ENCODE data around the gene DYNC1I2. TPM values are rescaled to one million over a fixed set of nuclear protein-coding genes. Genes with fewer than 3 reads are reported as not detected.
A peak's percentile ranks its signal among the peaks of the same experiment; 100 is the strongest.
"Not testable (repeated sequence)": the region's sequence is repeated elsewhere in the genome, so short reads cannot be mapped to it uniquely, and the experiment has no call there.

The DYNC1I2 gene
- polyA plus RNA-seq, 1 donor, result 88.6 TPM

DNA sequence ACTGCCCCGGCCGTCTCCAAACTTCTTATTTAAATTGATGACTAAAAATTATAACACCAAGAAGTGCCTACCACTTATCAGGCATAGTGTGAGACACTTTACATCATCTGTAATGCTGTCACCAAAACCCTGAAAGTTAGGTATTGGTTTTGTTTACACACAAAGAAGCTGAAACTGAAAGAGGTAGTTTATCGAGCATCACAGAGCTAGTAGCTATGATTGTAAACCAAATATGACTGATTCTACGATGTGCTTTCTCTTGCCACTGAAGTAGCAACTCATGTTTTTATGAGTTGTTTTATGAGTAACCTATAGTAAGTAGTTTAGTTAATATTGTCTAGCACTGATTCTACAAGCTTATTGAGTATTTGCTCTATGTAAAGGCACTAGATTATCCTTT lies 31.5 kb downstream of the DYNC1I2 start:
- DNase-seq, result no peak

GRCh38 chr2:171719660-171720059 lies 32.4 kb downstream of the DYNC1I2 start:
- no peak for DNase-seq

DNA sequence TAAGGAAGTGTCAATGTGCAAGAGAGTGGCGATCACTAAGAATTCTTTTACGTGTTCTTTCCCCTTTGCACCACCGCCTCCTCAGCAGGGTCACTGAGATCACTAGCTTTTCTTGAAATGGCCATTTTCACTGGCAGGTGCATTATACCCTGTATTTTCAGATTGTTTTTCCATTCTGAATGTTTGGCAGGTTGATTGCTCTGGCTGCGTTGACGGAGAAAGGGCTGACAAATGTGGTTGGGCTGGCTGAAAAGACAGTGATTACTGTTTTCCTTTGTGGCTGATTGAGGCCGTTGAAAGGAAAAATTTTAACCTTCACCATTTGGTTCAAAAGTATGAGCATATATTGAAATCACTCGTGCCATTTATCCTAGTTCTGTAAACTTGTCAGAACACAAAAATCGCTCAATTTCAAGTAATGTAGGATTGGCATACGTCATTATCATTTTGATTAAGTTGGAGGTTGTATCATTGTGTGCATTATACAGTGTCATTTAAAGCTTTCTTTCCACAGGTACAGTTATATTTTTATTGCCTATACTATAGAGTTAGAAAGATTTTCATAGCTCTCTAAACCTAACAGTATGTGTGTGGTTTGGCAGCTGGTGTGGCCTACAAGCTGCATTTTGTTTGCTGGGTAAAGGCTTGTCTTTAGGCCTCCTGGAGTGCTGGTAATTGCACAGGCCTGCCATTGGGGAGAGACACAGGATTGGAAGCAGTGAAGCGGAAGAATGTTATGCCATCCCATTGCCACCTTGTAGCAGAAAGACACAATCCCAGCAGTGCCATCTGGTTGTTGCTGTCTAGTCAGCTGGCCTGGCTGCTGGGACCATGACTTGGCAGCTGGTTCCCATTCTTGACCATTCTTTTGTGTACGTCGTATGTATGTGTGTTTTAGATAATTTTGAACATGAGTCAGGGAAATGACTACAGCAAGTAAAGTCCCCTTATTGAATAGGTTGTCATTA lies 36.7 kb downstream of the DYNC1I2 start:
- DNase-seq, result peak; percentile 43

- DNase-seq, result peak; percentile 37
These were observed 39.7 kb downstream of the DYNC1I2 start for GRCh38 chr2:171726847-171727450.

DNA sequence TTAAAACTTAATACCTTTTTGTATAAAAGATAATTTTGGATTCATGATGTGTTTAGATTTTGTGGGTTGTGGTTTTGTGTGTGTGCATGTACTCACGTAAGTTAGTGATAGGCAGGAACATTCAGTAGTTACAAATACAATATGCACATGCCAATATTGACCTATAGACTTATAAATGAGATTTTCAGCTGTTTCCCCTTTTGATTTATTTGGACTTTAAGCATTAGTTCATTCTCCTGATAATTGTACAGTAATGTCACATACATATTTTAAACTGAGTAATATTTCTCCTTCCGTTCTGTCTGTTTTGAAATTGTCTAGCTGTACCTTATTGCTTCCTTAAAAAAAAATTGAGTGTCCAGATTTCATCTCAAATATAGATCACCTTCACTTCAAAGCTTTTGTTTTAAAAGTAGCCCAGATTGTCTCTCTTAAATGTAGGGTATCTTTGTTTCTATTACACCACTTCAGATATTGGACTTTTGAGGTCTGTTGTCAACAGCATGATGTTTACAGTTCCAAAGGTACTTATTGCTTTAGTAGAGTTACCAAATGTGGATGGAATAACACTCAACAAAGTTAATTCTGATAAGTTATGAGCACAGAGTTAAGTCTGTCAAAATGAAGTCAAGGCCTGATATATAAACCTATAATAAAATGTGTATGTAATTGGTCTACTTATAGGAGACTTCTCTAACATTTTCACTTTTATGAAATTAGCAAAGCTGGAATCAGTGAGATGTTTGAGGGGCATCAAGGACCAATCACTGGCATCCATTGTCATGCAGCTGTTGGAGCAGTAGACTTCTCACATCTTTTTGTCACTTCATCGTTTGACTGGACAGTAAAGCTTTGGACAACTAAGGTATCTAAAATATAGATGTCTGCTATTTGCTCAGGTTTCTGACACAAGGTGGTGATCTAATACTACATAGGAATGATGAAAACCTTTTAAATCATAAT lies 42.0 kb downstream of the DYNC1I2 start:
- no peak for DNase-seq

DNA sequence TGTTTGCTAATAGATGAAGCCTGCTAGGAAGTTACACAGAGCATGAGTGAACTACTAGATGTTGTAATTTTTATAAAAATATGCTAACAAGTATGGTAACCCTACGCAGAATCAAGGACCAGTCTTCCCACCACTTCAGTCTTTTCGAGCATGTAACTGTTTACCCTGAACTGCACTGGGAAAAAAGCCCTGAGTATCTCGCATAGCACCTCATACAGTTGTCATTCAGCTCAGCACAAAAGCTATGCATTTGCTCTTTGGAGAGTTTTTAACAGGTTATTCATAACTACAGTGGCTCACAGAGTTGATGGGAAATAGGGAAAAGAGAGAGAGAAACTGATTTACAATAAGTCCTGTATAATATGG lies 42.7 kb downstream of the DYNC1I2 start:
- no peak for DNase-seq

- no peak for DNase-seq
These were observed 48.9 kb downstream of the DYNC1I2 start for GRCh38 chr2:171735991-171736710.

- DNase-seq, result no peak
These were observed 53.9 kb downstream of the DYNC1I2 start for GRCh38 chr2:171741189-171741588.

GRCh38 chr2:171742760-171743159 lies 55.5 kb downstream of the DYNC1I2 start:
- no peak for DNase-seq

- DNase-seq, result no peak
These were observed 57.9 kb downstream of the DYNC1I2 start for GRCh38 chr2:171745141-171745540.

- no peak for DNase-seq
These were observed 58.5 kb downstream of the DYNC1I2 start for GRCh38 chr2:171745806-171746205.

DNA sequence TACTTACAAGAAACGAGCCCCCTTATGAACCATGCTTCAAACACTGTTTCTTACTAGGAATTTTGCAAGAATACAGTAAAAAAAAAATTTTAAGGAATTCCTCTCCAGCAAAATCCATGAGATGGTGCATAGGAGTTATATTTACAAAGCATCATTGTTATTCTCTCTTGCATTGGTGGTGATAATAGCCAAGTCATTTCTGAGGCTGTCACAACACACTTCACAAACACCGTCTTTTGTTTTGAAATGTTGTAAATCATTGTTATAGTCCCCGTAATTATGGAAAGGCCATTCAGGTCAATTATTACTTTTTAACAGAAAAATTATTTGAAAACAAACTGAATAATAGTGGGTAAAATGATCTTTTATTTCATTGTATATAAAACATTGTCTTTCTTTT lies 60.1 kb downstream of the DYNC1I2 start:
- no peak for DNase-seq

- DNase-seq, result no peak
These were observed 67.1 kb downstream of the DYNC1I2 start for GRCh38 chr2:171754254-171754939.

- not testable (repeated sequence) for DNase-seq
These were observed 71.5 kb downstream of the DYNC1I2 start for GRCh38 chr2:171758762-171759161.

- DNase-seq, result not testable (repeated sequence)
These were observed 73.9 kb downstream of the DYNC1I2 start for GRCh38 chr2:171761176-171761575.

- no peak for DNase-seq
These were observed 75.8 kb downstream of the DYNC1I2 start for GRCh38 chr2:171762879-171763573.

DNA sequence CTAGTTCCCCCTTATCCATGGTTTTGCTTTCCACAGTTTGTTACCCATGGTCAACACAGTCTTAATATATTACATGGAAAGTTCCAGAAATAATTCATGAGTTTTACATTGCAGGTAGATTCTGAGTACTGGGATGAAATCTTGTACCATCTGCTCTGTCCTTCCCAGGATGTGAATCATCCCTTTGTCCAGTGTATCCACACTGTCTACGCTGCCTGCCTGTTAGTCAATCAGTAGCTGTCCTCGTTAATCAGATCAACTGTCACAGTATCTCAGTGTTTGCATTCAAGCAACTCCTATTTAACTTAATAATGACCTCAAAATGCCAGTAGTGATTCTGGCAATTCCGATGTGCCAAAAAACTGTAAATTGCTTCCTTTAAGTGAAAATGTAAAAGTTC lies 76.3 kb downstream of the DYNC1I2 start:
- no peak for DNase-seq

GRCh38 chr2:171771463-171771862 lies 84.2 kb downstream of the DYNC1I2 start:
- DNase-seq, result no peak

- no peak for DNase-seq
These were observed 85.1 kb downstream of the DYNC1I2 start for GRCh38 chr2:171772373-171772772.

DNA sequence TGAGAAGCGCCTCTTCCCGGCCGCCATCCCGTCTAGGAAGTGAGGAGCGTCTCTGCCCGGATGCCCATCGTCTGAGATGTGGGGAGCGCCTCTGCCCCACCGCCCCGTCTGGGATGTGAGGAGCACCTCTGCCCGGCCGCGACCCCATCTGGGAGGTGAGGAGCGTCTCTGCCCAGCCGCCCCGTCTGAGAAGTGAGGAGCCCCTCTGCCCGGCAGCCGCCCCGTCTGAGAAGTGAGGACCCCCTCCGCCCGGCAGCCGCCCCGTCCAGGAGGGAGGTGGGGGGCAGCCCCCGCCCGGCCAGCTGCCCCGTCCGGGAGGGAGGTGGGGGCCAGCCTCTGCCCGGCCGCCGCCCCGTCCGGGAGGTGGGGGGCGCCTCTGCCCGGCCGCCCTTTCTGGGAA lies 87.3 kb downstream of the DYNC1I2 start:
- not testable (repeated sequence) for DNase-seq

DNA sequence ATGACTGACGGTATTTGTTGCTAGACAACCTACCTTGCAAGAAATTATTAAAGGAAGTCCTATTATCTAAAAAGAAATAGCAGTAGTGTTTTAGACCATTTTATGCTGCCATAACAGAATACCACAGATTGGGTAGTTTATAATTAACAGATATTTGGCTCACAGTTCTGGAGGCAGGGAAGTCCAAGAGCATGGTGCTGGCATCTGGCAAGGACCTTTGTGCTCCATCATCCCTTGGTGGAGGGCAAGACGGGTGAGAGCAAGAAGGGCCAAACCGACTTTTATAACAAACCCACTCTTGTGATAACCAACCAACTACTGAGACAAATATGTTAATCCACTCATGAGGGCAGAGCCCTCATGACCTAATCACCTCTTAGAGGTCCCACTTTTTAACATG lies 91.2 kb downstream of the DYNC1I2 start:
- no peak for DNase-seq

Data from hindlimb muscle (tissue), 1 donor.